IMR-90 (cell line): ENCODE measurements around the gene EIF2B4. TPM values are rescaled to one million over a fixed set of nuclear protein-coding genes. Genes with fewer than 3 reads are reported as not detected.

Experiments used
- ATAC-seq: fragments of 200-7000 bp; cut with Tn5 transposase; 2 replicates; pipeline ENCODE4 v1.9.1; 2020; ENCODE audit warnings: low read depth, mild to moderate bottlenecking, moderate library complexity
- BruUV-seq: library from RNA; stranded (reverse); fragments of 400-500 nt; replicated peaks from 2 replicates; lab custom pipeline; 2021; lab: Mats Ljungman, UMichigan
- CTCF ChIA-PET: fragments of 300-600 bp; formaldehyde crosslinking; extraction: SDS; loops from one replicate; lab custom pipeline; 2021; ENCODE audit warnings: antibody characterized with exemption; lab: Yijun Ruan, JAX
- POLR2A ChIA-PET: fragments of 300-600 bp; sonication (Branson Sonifier 250); formaldehyde crosslinking; loops from one replicate; lab custom pipeline; 2022; ENCODE audit warnings: antibody characterized with exemption; ENCODE audit not compliant: unreplicated experiment; lab: Charles Lee
- DNase-seq: peaks from one replicate; pipeline ENCODE4 v3.0.0; 2013
- H2AFZ ChIP-seq: replicated peaks from 2 replicates; pipeline ENCODE3; 2013; ENCODE audit warnings: low read length, mild to moderate bottlenecking; ENCODE audit not compliant: poor library complexity
- H2AK5ac ChIP-seq: 2 replicates; pipeline ENCODE4 v1.6.1; 2013; ENCODE audit warnings: low read depth, low read length, inconsistent platforms
- H2AK9ac ChIP-seq: replicated peaks from 2 replicates; pipeline ENCODE3; 2013; ENCODE audit warnings: mild to moderate bottlenecking, low read depth, low read length, moderate library complexity; ENCODE audit not compliant: poor library complexity
- H2BK120ac ChIP-seq: 2 replicates; pipeline ENCODE4 v1.6.1; 2013; ENCODE audit warnings: low read depth, low read length, inconsistent platforms
- H2BK15ac ChIP-seq: 3 replicates; pipeline ENCODE4 v1.6.1; 2013; ENCODE audit warnings: low read depth, low read length, inconsistent platforms
- H2BK20ac ChIP-seq: 2 replicates; pipeline ENCODE4 v1.6.1; 2013; ENCODE audit warnings: low read depth, mild to moderate bottlenecking, inconsistent platforms, low read length, moderate library complexity
- H2BK5ac ChIP-seq: 2 replicates; pipeline ENCODE4 v1.6.1; 2013; ENCODE audit warnings: mild to moderate bottlenecking, low read depth, low read length, inconsistent platforms; ENCODE audit not compliant: poor library complexity, severe bottlenecking
- H3K14ac ChIP-seq: replicated peaks from 2 replicates; pipeline ENCODE4 v1.6.1; 2013; ENCODE audit warnings: low read depth, low read length, inconsistent platforms
- H3K18ac ChIP-seq: 2 replicates; pipeline ENCODE4 v1.6.1; 2013; ENCODE audit warnings: low read depth, low read length, control low read depth
- H3K23ac ChIP-seq: 2 replicates; pipeline ENCODE4 v1.6.1; 2013; ENCODE audit warnings: low read depth, low read length, inconsistent platforms
- H3K27ac ChIP-seq: 2 replicates; pipeline ENCODE4 v1.5.1; 2013; ENCODE audit warnings: mild to moderate bottlenecking, control low read depth, low read length; ENCODE audit not compliant: insufficient read depth
- H3K27me3 ChIP-seq: 2 replicates; pipeline ENCODE4 v1.6.1; 2013; ENCODE audit warnings: low read length; ENCODE audit not compliant: control insufficient read depth, insufficient read depth
- H3K36me3 ChIP-seq: 2 replicates; pipeline ENCODE4 v1.6.1; 2013; ENCODE audit warnings: low read length, mixed read lengths; ENCODE audit not compliant: control insufficient read depth, insufficient read depth
- H3K4ac ChIP-seq: 2 replicates; pipeline ENCODE4 v1.6.1; 2013; ENCODE audit warnings: low read depth, low read length, inconsistent platforms
- H3K4me1 ChIP-seq: 2 replicates; pipeline ENCODE4 v1.6.1; 2013; ENCODE audit warnings: low read length, mixed read lengths; ENCODE audit not compliant: control insufficient read depth, insufficient read depth
- H3K4me2 ChIP-seq: 2 replicates; pipeline ENCODE4 v1.6.1; 2013; ENCODE audit warnings: low read depth, mild to moderate bottlenecking, control low read depth, low read length, moderate library complexity
- H3K4me3 ChIP-seq: 2 replicates; pipeline ENCODE4 v1.5.1; 2013; ENCODE audit warnings: low read depth, mild to moderate bottlenecking, control low read depth, low read length, moderate library complexity; ENCODE audit not compliant: insufficient read depth
- H3K56ac ChIP-seq: 2 replicates; pipeline ENCODE4 v1.6.1; 2013; ENCODE audit warnings: low read length, inconsistent platforms; ENCODE audit not compliant: insufficient read depth; ENCODE audit errors: extremely low read depth
- H3K79me1 ChIP-seq, 2 experiments: 2 replicates each; pipeline ENCODE4 v1.6.1; 2013; ENCODE audit warnings: low read length in 2 of 2, inconsistent platforms in 1 of 2, low read depth in 1 of 2
- H3K9ac ChIP-seq: 2 replicates; pipeline ENCODE4 v1.6.1; 2013; ENCODE audit warnings: low read depth, low read length, control low read depth
- H3K9me1 ChIP-seq: 2 replicates; pipeline ENCODE4 v1.6.1; 2013; ENCODE audit warnings: low read length, inconsistent platforms; ENCODE audit not compliant: insufficient read depth
- H3K9me3 ChIP-seq: 2 replicates; pipeline ENCODE4 v1.6.1; 2013; ENCODE audit warnings: low read length; ENCODE audit not compliant: control insufficient read depth, insufficient read depth
- H4K20me1 ChIP-seq: 2 replicates; pipeline ENCODE4 v1.6.1; 2013; ENCODE audit warnings: low read length, inconsistent platforms; ENCODE audit not compliant: insufficient read depth
- H4K5ac ChIP-seq: 2 replicates; pipeline ENCODE4 v1.6.1; 2013; ENCODE audit warnings: mild to moderate bottlenecking, low read depth, low read length, control low read depth
- H4K8ac ChIP-seq, 2 experiments: 2 replicates each; pipeline ENCODE4 v1.6.1; 2013; ENCODE audit warnings: low read depth in 2 of 2, low read length in 2 of 2, control low read depth in 1 of 2, inconsistent platforms in 1 of 2
- H4K91ac ChIP-seq: 2 replicates; pipeline ENCODE4 v1.6.1; 2013; ENCODE audit warnings: low read depth, low read length, inconsistent platforms; ENCODE audit not compliant: insufficient read depth
- CTCF ChIP-seq: conservative IDR thresholded peaks from 2 replicates; pipeline ENCODE4 v1.5.1; 2012; ENCODE audit warnings: mild to moderate bottlenecking, low read depth, low read length, improper control_type of control experiment
- MAFK ChIP-seq: IDR thresholded peaks from 2 replicates; pipeline ENCODE4 v1.6.1; 2012; ENCODE audit warnings: low read depth, low read length, improper control_type of control experiment
- RCOR1 ChIP-seq: IDR thresholded peaks from 2 replicates; pipeline ENCODE4 v1.6.1; 2012; ENCODE audit warnings: mild to moderate bottlenecking, low read length, improper control_type of control experiment; ENCODE audit not compliant: insufficient replicate concordance
- SMC3 ChIP-seq: fragments of 150-350 bp; IDR thresholded peaks from 2 replicates; pipeline ENCODE4 v1.6.1; 2016; ENCODE audit warnings: low read depth, mild to moderate bottlenecking, antibody characterized with exemption, low read length, moderate library complexity
- USF2 ChIP-seq: fragments of 150-350 bp; IDR thresholded peaks from 2 replicates; pipeline ENCODE4 v1.6.1; 2017; ENCODE audit warnings: mild to moderate bottlenecking, antibody characterized with exemption, low read length, low read depth
- WGBS, 2 experiments: methylation state at CpG; one replicate each; pipeline versions ENCODE4 v1.1.5 to v1.1.7; 2013; ENCODE audit warnings: missing lambda C conversion rate in 2 of 2; ENCODE audit not compliant: insufficient read length in 1 of 2; ENCODE audit errors: extremely low coverage in 2 of 2; 5-methylcytosine and 5-hydroxymethylcytosine counted together
- dilution Hi-C: fragments of 300-500 bp; cut with HindIII; formaldehyde crosslinking; loops from one replicate; pipeline ENCODE4 v1.14.3; 2018; ENCODE audit warnings: low sequenced_read_pairs; ENCODE audit not compliant: unreplicated experiment
- in situ Hi-C: fragments of 300-500 bp; cut with MboI; formaldehyde crosslinking; loops from 3 replicates; pipeline ENCODE4 v1.14.3; 2019; ENCODE audit warnings: low sequenced_read_pairs, inconsistent platforms, mixed read lengths
- intact Hi-C: fragments of 100-400 bp; cut with micrococcal nuclease; formaldehyde crosslinking; loops from 2 replicates; pipeline ENCODE4 v1.10.0; 2022
- polyA plus RNA-seq, 3 experiments: library from polyadenylated mRNA; depleted of rRNA; stranded (reverse); fragments of >200 nt; gene quantifications; 2 replicates each; pipeline ENCODE4 v1.2.3, GENCODE V29; 2012; ENCODE audit warnings: low replicate concordance in 1 of 3
- total RNA-seq: library from RNA; depleted of rRNA; stranded (reverse); fragments of >200 nt; gene quantifications from 2 replicates; pipeline ENCODE4 v1.2.3, GENCODE V29; 2012

The EIF2B4 gene
- total and polyA plus RNA-seq, 2 of the 4 experiments (the other 2 are of a cell fraction): 40.3 to 47.9 TPM

GRCh38 chr2:27379383-27379835, 9.3 kb upstream of the EIF2B4 start:
- 0 out of 2 replicates have a peak, but pooled peaks cover 3% of the 10 kb centered on the region for H3K9me1 ChIP-seq
- dilution Hi-C loops (no loop called here), in situ Hi-C loops (no loop called here), intact Hi-C loops (no loop called here)
- peak overlapping the region; percentile 81; the same call in 1 of the 2 replicates for H3K4me3 ChIP-seq
- H3K79me1 ChIP-seq: peaks cover 17 to 48% of the 10 kb centered on the region in 2 experiments; a peak in 3 of 4 replicates
- H3K9ac ChIP-seq: peak overlapping the region; percentile 87
- peak overlapping the region; percentile 64; the same call in 1 of the 2 replicates for H3K23ac ChIP-seq
- H3K4ac ChIP-seq: peak overlapping the region; percentile 93; the same call in 1 of the 2 replicates
- no peak overlapping the region for H2BK15ac ChIP-seq
- no peak overlapping the region for H2BK20ac ChIP-seq
- peaks cover 65% of the 10 kb centered on the region for H3K36me3 ChIP-seq
- no peak for DNase-seq
- H4K8ac ChIP-seq: peak overlapping the region in 1 of 2 experiments; percentile 95; a peak in 3 of 4 replicates
- H3K18ac ChIP-seq: no peak overlapping the region
- no peak overlapping the region for H2AFZ ChIP-seq
- POLR2A ChIA-PET: interaction anchor here (1.9 kb wide), 1 partner anchor 23 kb away, joined by 5 read pairs; the partner anchor contains the start of gene GTF3C2
- peak overlapping the region; percentile 83 for H2BK5ac ChIP-seq
- peak overlapping the region; percentile 56 for H3K14ac ChIP-seq
- no peak overlapping the region for H4K91ac ChIP-seq
- H3K56ac ChIP-seq: no peak overlapping the region
- peaks cover 6% of the 10 kb centered on the region for H3K4me1 ChIP-seq
- peak overlapping the region; percentile 20 for H2AK9ac ChIP-seq
- peak overlapping the region; percentile 75; the same call in 1 of the 2 replicates for H3K27ac ChIP-seq
- peak overlapping the region; percentile 94 for H3K4me2 ChIP-seq
- no peaks in the 10 kb centered on the region for H3K9me3 ChIP-seq
- H2BK120ac ChIP-seq: no peak overlapping the region
- no peak overlapping the region for H4K5ac ChIP-seq
- CTCF ChIA-PET: no interaction called here
- H2AK5ac ChIP-seq: no peak overlapping the region
- H3K27me3 ChIP-seq: no peaks in the 10 kb centered on the region
- no peak for ATAC-seq
- no TSS peak for BruUV-seq
- WGBS, 2 experiments: no CpG with 5 or more reads among the region's 2 CpGs
- no peak for TF ChIP-seq RCOR1
- TF ChIP-seq MAFK: no peak
- TF ChIP-seq SMC3: no peak
- no peak for TF ChIP-seq CTCF
- TF ChIP-seq USF2: no peak
- H4K20me1 ChIP-seq: peaks cover 17% of the 10 kb centered on the region; the same call in 1 of the 2 replicates
